ENCODE data around the gene SPATA9. TPM values are rescaled to one million over a fixed set of nuclear protein-coding genes. Genes with fewer than 3 reads are reported as not detected.

SPATA9 gene
- total and polyA plus RNA-seq, 2 of the 13 experiments (the other 11 are each of a cell fraction or from before 2014, with no cell fraction given), result not detected

GRCh38 chr5:95646569-95647431 lies 36.0 kb downstream of the SPATA9 start, which contains the start of gene RFESD (continued):
- TF ChIP-seq SATB2 (CRISPR knock-in tag; IDR thresholded peaks at IDR 0.05) (no peak), ZNF160 (CRISPR knock-in tag; IDR thresholded peaks at IDR 0.05) (no peak), YY1 (IDR thresholded peaks at IDR 0.05; ENCODE audit: insufficient read depth, insufficient replicate concordance, low read depth, low read length) (peak; percentile 78), HMG20A (CRISPR knock-in tag; IDR thresholded peaks at IDR 0.05; ENCODE audit: borderline replicate concordance) (peak; percentile 38; the same call in 1 of the 2 replicates), TAF15 (IDR thresholded peaks at IDR 0.05; ENCODE audit: low read depth, low read length, poor library complexity, severe bottlenecking) (peak; percentile 58), NFATC3 (CRISPR knock-in tag; IDR thresholded peaks at IDR 0.05) (no peak), ZNF547 (CRISPR knock-in tag; IDR thresholded peaks at IDR 0.05) (peak; percentile 54; the same call in 1 of the 2 replicates), MLX (CRISPR knock-in tag; IDR thresholded peaks at IDR 0.05) (peak; percentile 90), ZSCAN5A (CRISPR knock-in tag; IDR thresholded peaks at IDR 0.05; ENCODE audit: borderline replicate concordance) (peak; percentile 77; the same call in 1 of the 2 replicates), ZBTB7A (CRISPR knock-in tag; IDR thresholded peaks at IDR 0.05) (0 out of 2 replicates have a peak, but pooled peaks have one; percentile 62), KDM5B (CRISPR knock-in tag; IDR thresholded peaks at IDR 0.05; ENCODE audit: borderline replicate concordance) (peak; percentile 67; the same call in 1 of the 2 replicates), ZNF282 (IDR thresholded peaks at IDR 0.05; ENCODE audit: partially characterized antibody) (no peak), TAF1 (CRISPR knock-in tag; IDR thresholded peaks at IDR 0.05) (peak; percentile 58), MED13 (CRISPR knock-in tag; IDR thresholded peaks at IDR 0.05) (0 out of 2 replicates have a peak, but pooled peaks have one; percentile 46), HINFP (CRISPR knock-in tag; IDR thresholded peaks at IDR 0.05; ENCODE audit: low read depth) (0 out of 2 replicates have a peak, but pooled peaks have one; percentile 9), NCOA5 (CRISPR knock-in tag; IDR thresholded peaks at IDR 0.05) (no peak), ZNF142 (CRISPR knock-in tag; IDR thresholded peaks at IDR 0.05) (no peak), FOXO4 (CRISPR knock-in tag; conservative IDR thresholded peaks at IDR 0.05) (no peak)
